ENCODE data around the gene EVL. TPM values are rescaled to one million over a fixed set of nuclear protein-coding genes. Genes with fewer than 3 reads are reported as not detected.
"Not testable (repeated sequence)": the region's sequence is repeated elsewhere in the genome, so short reads cannot be mapped to it uniquely, and the experiment has no call there.

EVL gene
- total RNA-seq, 1 donor from 2014 or later: 159 TPM

DNA sequence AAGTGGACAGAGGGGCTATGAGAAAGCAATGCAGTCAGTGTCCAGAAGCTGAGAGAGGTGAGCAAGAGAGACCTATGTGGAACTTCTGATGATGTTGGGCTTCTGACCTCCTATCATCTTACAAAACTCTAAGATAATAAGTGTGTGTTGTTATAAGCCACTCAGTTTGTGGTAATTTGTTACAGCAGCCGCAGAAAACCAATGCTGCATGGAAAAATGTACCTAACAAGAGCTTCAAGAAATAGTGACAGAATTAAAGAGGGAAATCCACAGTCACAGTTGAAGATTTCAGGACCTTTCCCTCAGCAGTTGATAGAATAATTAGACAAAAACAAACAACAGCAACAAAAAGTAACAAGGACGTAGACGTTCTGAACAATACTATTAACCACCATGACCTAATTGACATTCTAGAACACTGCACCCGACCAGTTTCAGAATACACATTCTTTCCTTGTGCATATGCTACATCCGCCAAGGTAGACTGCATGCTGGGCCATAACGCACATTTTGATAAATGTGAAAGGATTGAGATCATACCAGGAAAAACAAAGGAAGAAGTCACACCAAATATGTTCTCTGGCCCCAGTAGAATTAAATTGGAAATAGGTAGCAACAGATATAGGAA, 1.8 kb upstream of the EVL start:
- Mint-ChIP-seq H3K4me3 (no peak overlapping the region), H3K27ac (no peak overlapping the region), H3K9me3 (peaks cover 17% of the 10 kb centered on the region), H3K27me3 (no peaks in the 10 kb centered on the region), H3K4me1 (ENCODE audit: unreplicated experiment) (peaks cover 44% of the 10 kb centered on the region), H3K36me3 (peaks cover 18% of the 10 kb centered on the region)
- no peak for DNase-seq (ENCODE audit: extremely low spot score, unreplicated experiment)
- TF ChIP-seq, protein P1, sequence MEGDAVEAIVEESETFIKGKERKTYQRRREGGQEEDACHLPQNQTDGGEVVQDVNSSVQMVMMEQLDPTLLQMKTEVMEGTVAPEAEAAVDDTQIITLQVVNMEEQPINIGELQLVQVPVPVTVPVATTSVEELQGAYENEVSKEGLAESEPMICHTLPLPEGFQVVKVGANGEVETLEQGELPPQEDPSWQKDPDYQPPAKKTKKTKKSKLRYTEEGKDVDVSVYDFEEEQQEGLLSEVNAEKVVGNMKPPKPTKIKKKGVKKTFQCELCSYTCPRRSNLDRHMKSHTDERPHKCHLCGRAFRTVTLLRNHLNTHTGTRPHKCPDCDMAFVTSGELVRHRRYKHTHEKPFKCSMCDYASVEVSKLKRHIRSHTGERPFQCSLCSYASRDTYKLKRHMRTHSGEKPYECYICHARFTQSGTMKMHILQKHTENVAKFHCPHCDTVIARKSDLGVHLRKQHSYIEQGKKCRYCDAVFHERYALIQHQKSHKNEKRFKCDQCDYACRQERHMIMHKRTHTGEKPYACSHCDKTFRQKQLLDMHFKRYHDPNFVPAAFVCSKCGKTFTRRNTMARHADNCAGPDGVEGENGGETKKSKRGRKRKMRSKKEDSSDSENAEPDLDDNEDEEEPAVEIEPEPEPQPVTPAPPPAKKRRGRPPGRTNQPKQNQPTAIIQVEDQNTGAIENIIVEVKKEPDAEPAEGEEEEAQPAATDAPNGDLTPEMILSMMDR (conservative IDR thresholded peaks at IDR 0.05): no peak

DNA sequence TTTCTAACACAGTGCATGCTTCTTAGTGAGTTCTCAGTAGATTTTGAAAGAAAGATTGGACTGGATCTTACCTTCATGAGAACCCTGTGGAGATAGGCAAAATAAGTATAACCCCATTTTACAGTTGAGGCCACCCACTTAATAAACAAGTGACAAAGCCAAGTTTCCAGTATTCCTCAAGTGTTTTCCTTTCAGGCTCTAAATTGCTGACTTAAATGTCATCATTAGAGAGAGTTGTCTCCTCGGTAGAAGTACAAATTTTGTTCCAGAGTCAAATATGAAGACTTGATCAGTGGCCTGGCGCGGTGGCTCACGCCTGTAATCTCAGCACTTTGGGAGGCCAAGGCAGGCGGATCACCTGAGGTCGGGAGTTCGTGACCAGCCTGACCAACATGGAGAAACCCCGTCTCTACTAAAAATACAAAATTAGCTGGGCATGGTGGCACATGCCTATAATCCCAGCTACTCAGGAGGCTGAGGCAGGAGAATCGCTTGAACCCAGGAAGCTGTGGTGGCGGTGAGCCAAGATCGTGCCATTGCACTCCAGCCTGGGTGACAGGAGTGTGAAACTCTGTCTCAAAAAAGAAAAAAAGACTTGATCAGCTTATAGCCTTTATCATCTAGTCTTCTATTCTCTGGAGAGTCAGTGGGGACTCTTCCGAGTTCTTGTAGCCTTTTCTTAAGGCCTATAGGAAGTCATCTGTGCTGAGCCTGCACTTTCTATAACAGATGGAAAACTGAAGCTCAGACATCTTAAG, 708 bp upstream of the EVL start:
- Mint-ChIP-seq H3K9me3 (peaks cover 13% of the 10 kb centered on the region), H3K4me1 (ENCODE audit: unreplicated experiment) (peaks cover 49% of the 10 kb centered on the region), H3K36me3 (peaks cover 18% of the 10 kb centered on the region)
- not testable (repeated sequence) for H3K27me3 Mint-ChIP-seq; H3K4me3 Mint-ChIP-seq; DNase-seq (ENCODE audit: extremely low spot score, unreplicated experiment); H3K27ac Mint-ChIP-seq

DNA sequence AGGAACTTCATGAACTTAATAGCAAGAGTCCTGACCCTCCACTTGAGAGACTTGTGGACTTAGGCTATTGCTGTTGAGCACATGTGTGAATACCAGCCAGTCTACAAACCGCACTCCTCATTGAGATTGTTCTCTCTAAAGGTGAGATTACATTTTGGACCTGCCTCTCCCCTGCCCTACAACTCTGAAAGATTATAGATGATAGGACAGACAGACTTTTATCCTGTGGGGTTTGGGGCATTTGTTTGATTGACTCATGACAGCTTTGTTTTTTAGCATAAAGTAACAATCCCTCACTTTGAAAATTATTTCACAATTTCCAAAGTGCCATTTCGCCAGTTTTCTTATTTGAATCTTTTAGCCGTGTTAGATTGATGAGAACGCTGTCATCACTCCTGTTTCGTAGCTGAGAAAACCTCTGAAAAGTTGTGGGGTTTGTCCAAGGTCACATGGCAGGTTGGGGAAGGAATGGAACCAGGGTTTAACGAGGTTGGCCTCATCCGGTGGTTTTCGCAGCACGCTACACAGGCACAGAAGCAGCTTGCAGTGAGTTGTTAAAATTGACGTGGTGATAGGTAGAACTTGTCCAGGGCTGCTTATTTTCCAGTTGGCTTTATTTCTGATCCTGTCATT, 836 bp downstream of the EVL start:
- Mint-ChIP-seq H3K27me3 (no peaks in the 10 kb centered on the region), H3K4me3 (no peak overlapping the region), H3K36me3 (peaks cover 14% of the 10 kb centered on the region), H3K4me1 (ENCODE audit: unreplicated experiment) (peaks cover 55% of the 10 kb centered on the region), H3K9me3 (peaks cover 9% of the 10 kb centered on the region), H3K27ac (no peak overlapping the region)
- DNase-seq (ENCODE audit: extremely low spot score, unreplicated experiment): no peak
- TF ChIP-seq, protein P1 (conservative IDR thresholded peaks at IDR 0.05): no peak

DNA sequence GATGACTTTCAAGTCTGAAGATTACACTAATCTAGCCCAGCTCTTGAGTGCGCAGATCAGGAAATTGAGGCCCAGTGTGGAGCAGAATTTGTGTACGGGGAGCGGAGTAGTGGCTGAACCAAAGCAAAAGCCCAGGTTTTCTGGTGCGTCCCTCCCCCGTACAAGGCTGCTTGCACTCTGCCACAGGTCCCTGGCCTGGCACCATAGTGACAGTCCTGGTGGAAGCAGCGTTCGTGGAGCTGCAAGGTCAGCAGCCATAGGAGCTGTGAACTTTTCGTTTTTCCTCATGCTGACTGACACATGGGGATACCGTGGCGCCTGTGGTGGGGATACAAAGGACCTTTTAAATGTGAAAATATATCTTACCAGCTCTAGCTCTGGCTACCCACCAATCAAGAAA, 1.7 kb downstream of the EVL start:
- Mint-ChIP-seq H3K4me3 (no peak overlapping the region), H3K4me1 (ENCODE audit: unreplicated experiment) (peaks cover 55% of the 10 kb centered on the region), H3K9me3 (peaks cover 9% of the 10 kb centered on the region), H3K36me3 (peaks cover 14% of the 10 kb centered on the region), H3K27ac (no peak overlapping the region), H3K27me3 (no peaks in the 10 kb centered on the region)
- TF ChIP-seq, protein P1 (conservative IDR thresholded peaks at IDR 0.05): no peak
- DNase-seq (ENCODE audit: extremely low spot score, unreplicated experiment): no peak

DNA sequence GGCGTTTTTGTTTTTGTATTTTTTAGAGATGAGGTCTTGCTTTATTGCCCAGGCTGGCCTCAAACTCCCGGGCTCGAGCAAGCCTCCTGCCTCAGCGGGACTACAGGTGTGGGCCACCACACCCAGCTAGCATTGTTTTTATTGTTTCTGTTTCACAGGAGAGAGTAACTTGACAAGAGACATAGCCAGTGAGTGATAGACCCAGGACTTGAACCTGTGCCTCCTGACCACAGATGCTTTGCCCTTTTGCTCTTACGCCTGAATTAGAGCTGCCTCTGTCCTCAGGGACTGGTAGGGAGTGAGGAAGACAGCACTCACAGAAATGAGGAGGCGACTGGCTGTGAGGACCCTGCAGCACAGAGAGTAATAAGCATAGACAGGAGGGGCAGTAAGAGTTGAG, 2.3 kb downstream of the EVL start:
- peaks cover 14% of the 10 kb centered on the region for H3K36me3 Mint-ChIP-seq
- TF ChIP-seq, protein P1 (conservative IDR thresholded peaks at IDR 0.05): no peak
- no peaks in the 10 kb centered on the region for H3K27me3 Mint-ChIP-seq
- DNase-seq (ENCODE audit: extremely low spot score, unreplicated experiment): no peak
- peaks cover 57% of the 10 kb centered on the region for H3K4me1 Mint-ChIP-seq (ENCODE audit: unreplicated experiment)
- H3K4me3 Mint-ChIP-seq: no peak overlapping the region
- H3K9me3 Mint-ChIP-seq: peaks cover 9% of the 10 kb centered on the region
- H3K27ac Mint-ChIP-seq: peak overlapping the region; percentile 61

Measured in type B pancreatic cell (in vitro differentiated cells).